ENCODE data around the gene TMEM108.

Gene TMEM108

DNA sequence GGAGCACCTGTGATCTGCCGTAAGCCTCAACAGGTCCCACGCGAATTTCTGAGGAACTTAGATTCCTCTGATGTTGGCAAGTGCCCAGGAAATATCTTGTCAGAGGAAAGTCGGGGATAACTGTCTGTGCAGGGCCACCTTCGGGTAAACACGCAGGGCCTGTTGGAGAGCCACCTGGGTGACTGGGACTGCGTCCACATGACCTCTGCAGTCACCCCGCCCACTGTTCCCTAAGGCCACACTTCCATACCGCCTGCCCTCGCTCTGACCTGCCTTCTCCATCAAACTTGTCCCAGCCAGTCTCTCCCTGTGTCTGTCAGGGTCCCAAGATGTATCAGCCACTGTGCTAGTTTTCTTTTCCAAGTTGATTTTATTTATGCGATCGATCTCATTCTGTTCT is 390.4 kb downstream of the TMEM108 start:
- DNase-seq: no peak

GRCh38 chr3:133429063-133429462 is 390.9 kb downstream of the TMEM108 start:
- no peak for DNase-seq

GRCh38 chr3:133439563-133439962 is 401.4 kb downstream of the TMEM108 start:
- DNase-seq: no peak

DNA sequence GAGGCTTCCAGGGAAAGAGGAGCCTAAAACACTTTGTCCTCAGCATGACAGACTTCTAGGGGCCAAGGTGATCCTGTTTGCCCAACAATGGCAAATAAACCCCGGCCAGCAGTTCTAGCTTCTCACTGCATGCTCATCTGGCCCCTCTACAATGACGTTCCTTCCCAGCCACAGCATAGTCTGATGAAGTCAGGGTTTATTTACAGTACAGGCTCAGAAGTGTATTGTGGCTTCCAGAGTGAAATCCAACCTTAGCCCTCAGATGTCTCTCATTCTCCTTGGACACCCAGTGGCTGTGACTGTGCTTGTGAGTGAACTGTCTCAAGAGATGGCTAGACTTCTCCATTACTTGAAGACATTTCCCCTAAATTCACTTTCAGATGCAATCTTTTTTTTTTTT is 402.5 kb downstream of the TMEM108 start:
- DNase-seq: no peak

DNA sequence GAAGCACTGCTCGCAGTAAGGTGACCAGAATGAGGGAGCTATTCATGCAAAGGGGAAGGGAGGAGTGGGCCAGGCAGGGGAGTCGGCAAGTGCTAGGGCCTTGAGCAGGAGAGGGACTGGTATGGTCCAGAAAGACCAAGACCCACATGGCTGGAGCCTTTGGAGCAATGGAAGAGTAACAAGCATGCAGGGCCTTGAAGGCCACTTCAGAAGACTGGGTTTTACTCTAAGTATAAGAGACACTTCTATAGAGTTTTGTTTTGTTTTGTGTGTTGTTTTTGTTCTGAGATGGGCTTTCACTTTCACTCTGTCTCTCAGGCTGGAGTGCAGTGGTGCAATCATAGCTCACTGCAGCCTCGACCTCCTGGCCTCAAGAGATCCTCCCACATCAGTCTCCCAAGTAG is 403.7 kb downstream of the TMEM108 start:
- no peak for DNase-seq

DNA sequence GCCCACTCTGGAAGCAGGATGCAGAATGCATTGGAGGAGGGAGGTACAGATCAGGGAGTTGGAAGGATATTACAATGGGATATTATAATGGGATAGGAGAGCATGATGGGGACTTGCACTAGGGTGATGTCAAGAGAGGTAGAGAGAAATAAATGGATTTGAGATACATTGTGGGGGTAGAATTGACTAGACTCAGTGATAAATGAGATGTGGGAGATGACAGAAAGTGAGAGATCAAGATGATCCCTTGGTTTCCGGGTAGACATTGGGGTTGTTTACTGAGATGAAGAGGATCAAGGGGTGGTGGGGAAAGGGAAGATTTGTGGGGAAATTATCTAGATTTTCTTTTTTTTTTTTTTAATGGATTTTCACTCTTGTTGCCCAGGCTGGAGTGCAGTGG is 404.3 kb downstream of the TMEM108 start:
- DNase-seq: no peak

- DNase-seq: no peak
Observed at GRCh38 chr3:133443649-133444422, 405.6 kb downstream of the TMEM108 start.

DNA sequence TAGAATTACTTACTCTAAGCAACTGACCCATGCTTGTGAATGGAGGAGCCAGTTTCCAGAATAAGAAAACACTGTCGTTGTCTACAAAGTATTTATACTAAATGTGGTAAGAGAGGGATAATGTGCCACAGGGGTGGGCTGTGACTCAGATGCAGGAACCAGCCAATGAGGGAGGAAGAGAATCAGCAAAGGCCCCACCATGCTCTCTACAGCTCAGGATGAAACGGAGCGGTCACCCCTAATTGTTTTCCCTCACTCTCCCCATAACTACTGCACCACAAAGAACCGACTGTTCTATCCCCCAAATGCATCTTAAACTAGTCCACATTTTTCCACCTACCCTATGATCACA is 406.2 kb downstream of the TMEM108 start:
- no peak for DNase-seq

GRCh38 chr3:133445108-133445507 is 406.9 kb downstream of the TMEM108 start:
- no peak for DNase-seq
